Measurements from ENCODE around the gene EPHA3. TPM values are rescaled to one million over a fixed set of nuclear protein-coding genes. Genes with fewer than 3 reads are reported as not detected.

EPHA3 gene
- total RNA-seq, 6 donors from 2014 or later = 0.46 to 3.9 (median 0.79) TPM; not detected in 1

GRCh38 chr3:89173546-89173945 is 66.1 kb downstream of the EPHA3 start:
- TF ChIP-seq POLR2AphosphoS5 (IDR thresholded peaks at IDR 0.05) (no peak), POLR2A (IDR thresholded peaks at IDR 0.05) (no peak), EP300 (IDR thresholded peaks at IDR 0.05) (no peak)
- TF ChIP-seq, protein P1, sequence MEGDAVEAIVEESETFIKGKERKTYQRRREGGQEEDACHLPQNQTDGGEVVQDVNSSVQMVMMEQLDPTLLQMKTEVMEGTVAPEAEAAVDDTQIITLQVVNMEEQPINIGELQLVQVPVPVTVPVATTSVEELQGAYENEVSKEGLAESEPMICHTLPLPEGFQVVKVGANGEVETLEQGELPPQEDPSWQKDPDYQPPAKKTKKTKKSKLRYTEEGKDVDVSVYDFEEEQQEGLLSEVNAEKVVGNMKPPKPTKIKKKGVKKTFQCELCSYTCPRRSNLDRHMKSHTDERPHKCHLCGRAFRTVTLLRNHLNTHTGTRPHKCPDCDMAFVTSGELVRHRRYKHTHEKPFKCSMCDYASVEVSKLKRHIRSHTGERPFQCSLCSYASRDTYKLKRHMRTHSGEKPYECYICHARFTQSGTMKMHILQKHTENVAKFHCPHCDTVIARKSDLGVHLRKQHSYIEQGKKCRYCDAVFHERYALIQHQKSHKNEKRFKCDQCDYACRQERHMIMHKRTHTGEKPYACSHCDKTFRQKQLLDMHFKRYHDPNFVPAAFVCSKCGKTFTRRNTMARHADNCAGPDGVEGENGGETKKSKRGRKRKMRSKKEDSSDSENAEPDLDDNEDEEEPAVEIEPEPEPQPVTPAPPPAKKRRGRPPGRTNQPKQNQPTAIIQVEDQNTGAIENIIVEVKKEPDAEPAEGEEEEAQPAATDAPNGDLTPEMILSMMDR (IDR thresholded peaks at IDR 0.05) = no peak
- Histone ChIP-seq H3K27ac (no peak overlapping the region), H3K36me3 (no peaks in the 10 kb centered on the region), H3K9me3 (no peaks in the 10 kb centered on the region), H3K27me3 (no peaks in the 10 kb centered on the region), H3K4me1 (no peaks in the 10 kb centered on the region), H3K4me3 (no peak overlapping the region)
- DNase-seq (no peak), ATAC-seq (ENCODE audit: low FRiP score in 2 of 2) (no peak)

DNA sequence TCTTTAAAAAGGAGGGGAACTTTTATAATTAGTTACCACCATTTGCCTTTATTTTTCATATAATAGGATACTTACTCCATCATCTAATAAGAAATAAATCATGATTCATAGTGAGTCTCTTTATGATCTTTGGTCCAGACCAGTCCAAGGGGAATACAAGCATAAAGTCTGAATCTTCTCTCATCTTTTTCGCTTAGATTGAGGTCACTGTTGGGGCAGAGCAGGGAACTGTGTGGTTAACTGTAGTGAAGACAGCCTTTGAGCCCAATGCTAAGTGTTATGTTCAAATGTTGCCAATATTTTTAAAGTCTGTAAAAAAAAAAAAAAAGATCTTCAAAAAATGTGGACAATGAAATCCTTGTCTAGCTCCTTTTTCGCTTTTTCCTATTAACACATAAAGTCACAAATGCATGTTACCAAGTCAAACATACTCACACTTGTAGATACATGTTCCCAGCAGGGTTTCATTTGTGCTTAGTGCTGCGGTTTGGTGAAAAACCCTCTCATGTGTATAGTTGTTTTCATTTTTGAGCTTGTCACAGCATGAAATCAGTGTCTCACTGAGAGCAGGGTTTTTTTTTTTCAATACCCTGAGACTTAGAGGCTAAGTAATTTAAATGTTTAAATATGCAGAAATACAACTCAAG is 72.1 kb downstream of the EPHA3 start:
- no peak for TF ChIP-seq POLR2AphosphoS5 (IDR thresholded peaks at IDR 0.05)
- TF ChIP-seq, protein P1 (IDR thresholded peaks at IDR 0.05) = no peak
- TF ChIP-seq EP300 (IDR thresholded peaks at IDR 0.05) = no peak
- TF ChIP-seq POLR2A (IDR thresholded peaks at IDR 0.05) = no peak
- Histone ChIP-seq H3K4me3 (no peak overlapping the region), H3K27me3 (no peaks in the 10 kb centered on the region), H3K36me3 (no peaks in the 10 kb centered on the region), H3K9me3 (no peaks in the 10 kb centered on the region), H3K27ac (no peak overlapping the region), H3K4me1 (no peaks in the 10 kb centered on the region)
- DNase-seq = no peak
- ATAC-seq (ENCODE audit: low FRiP score in 2 of 2) = no peak
- 69 to 74% methylated on average over 3 of the region's 3 CpGs for WGBS, 2 donors

DNA sequence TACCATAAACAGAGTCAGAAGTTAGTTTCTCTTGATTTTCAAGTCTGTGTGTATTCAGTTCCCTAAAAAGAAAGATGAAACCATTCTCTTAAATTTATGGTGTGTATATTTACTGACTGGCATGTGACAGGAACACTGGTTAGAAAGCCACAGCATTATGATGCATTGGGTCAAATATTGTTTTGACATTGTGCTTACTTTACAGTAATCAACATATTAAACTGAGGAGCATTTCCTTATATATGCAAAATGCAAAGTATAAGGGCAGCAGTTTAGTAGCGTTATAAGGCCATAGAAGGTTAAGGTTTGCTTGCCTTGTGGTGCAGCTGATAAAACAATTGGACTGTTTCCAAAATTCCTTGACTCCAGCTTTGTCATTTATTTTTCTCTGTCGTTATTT is 72.9 kb downstream of the EPHA3 start:
- no peak for ATAC-seq (ENCODE audit: low FRiP score in 2 of 2)
- no peak for DNase-seq
- TF ChIP-seq POLR2AphosphoS5 (IDR thresholded peaks at IDR 0.05) (no peak), EP300 (IDR thresholded peaks at IDR 0.05) (no peak), POLR2A (IDR thresholded peaks at IDR 0.05) (no peak)
- TF ChIP-seq, protein P1 (IDR thresholded peaks at IDR 0.05) = no peak
- Histone ChIP-seq H3K27me3 (no peaks in the 10 kb centered on the region), H3K27ac (no peak overlapping the region), H3K4me1 (no peaks in the 10 kb centered on the region), H3K4me3 (no peak overlapping the region), H3K36me3 (no peaks in the 10 kb centered on the region), H3K9me3 (no peaks in the 10 kb centered on the region)
- 23 to 26% methylated on average over 2 of the region's 2 CpGs for WGBS, 2 donors

GRCh38 chr3:89182056-89182455 is 74.6 kb downstream of the EPHA3 start:
- Histone ChIP-seq H3K9me3 (no peaks in the 10 kb centered on the region), H3K4me3 (no peak overlapping the region), H3K27ac (no peak overlapping the region), H3K4me1 (no peaks in the 10 kb centered on the region), H3K27me3 (no peaks in the 10 kb centered on the region), H3K36me3 (no peaks in the 10 kb centered on the region)
- TF ChIP-seq EP300 (IDR thresholded peaks at IDR 0.05) (no peak), POLR2A (IDR thresholded peaks at IDR 0.05) (no peak), POLR2AphosphoS5 (IDR thresholded peaks at IDR 0.05) (no peak)
- DNase-seq (no peak), ATAC-seq (ENCODE audit: low FRiP score in 2 of 2) (no peak)
- 89 to 90% methylated on average over 1 of the region's 1 CpG for WGBS, 2 donors

GRCh38 chr3:89184151-89184995 is 77.0 kb downstream of the EPHA3 start:
- 51 to 57% methylated on average over 4 of the region's 4 CpGs for WGBS, 2 donors
- ATAC-seq (ENCODE audit: low FRiP score in 2 of 2) = no peak
- Histone ChIP-seq H3K9me3 (no peaks in the 10 kb centered on the region), H3K27me3 (no peaks in the 10 kb centered on the region), H3K36me3 (no peaks in the 10 kb centered on the region), H3K4me1 (no peaks in the 10 kb centered on the region), H3K4me3 (no peak overlapping the region), H3K27ac (no peak overlapping the region)
- DNase-seq = no peak
- TF ChIP-seq EP300 (IDR thresholded peaks at IDR 0.05) (no peak), POLR2AphosphoS5 (IDR thresholded peaks at IDR 0.05) (no peak), POLR2A (IDR thresholded peaks at IDR 0.05) (no peak)
- TF ChIP-seq, protein P1 (IDR thresholded peaks at IDR 0.05) = no peak
